OCI-LY3 (cell line): ENCODE measurements around the gene CNTRL.

Experiments used
- EZH2phosphoT487 ChIP-seq: fragments of 200-600 bp; shearing (Covaris generic); IDR thresholded peaks from 2 replicates; pipeline ENCODE4 v1.6.1; 2018; ENCODE audit warnings: antibody characterized with exemption, mixed run types, low read depth
- TF ChIP-seq, protein P1 (sequence below): fragments of 200-600, 300-600 bp; sonication (generic); IDR thresholded peaks from 2 replicates; pipeline ENCODE4 v1.5.1; 2014; ENCODE audit warnings: antibody characterized with exemption, low read length, low read depth

DNA sequence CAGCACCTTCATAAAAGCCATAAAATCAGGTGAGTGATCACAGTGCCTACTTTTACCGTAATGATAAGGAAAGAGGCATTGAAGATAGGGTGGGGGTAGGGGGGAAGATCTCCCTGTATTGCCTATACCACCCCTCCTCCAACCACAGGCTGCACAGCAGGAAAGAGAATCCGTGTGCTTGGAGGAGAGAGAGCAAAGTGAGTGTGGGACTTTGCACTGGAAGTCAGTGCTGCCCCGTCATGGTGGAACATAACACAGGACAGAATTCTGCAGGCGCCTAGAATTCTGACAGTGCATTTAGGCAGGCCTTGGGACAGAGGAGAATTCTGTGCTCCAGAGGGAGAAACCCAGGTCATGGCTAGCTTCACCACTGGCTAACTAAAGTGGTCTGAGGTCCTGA lies 21.2 kb upstream of the CNTRL start:
- TF ChIP-seq, protein P1, sequence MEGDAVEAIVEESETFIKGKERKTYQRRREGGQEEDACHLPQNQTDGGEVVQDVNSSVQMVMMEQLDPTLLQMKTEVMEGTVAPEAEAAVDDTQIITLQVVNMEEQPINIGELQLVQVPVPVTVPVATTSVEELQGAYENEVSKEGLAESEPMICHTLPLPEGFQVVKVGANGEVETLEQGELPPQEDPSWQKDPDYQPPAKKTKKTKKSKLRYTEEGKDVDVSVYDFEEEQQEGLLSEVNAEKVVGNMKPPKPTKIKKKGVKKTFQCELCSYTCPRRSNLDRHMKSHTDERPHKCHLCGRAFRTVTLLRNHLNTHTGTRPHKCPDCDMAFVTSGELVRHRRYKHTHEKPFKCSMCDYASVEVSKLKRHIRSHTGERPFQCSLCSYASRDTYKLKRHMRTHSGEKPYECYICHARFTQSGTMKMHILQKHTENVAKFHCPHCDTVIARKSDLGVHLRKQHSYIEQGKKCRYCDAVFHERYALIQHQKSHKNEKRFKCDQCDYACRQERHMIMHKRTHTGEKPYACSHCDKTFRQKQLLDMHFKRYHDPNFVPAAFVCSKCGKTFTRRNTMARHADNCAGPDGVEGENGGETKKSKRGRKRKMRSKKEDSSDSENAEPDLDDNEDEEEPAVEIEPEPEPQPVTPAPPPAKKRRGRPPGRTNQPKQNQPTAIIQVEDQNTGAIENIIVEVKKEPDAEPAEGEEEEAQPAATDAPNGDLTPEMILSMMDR = no peak
- no peak for TF ChIP-seq EZH2phosphoT487
